ENCODE measurements around the gene SLC10A7. TPM values are rescaled to one million over a fixed set of nuclear protein-coding genes. Genes with fewer than 3 reads are reported as not detected.

The SLC10A7 gene
- total RNA-seq, 2 experiments from 2014 or later: 10.7 to 11.0 TPM

DNA sequence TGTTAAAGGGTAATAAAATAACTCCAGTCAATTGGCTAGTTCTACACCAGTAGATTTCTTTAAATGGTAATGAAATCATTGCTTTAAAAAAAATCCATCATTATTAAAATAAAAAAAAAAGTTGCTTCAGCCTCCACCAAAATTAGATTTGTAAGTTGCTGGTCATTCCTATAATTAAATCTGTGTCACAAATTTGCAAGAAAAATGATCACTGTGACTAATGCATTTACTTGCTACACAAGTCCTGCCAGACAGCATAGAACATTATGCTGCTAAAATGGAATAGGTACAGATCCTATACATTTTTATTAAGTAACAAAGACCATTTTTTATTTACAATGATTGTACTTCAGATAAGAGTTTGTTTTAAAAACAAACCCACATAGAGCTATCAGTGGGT, 85.8 kb downstream of the SLC10A7 start:
- ATAC-seq (no peak), DNase-seq (no peak)
- Mint-ChIP-seq H3K9me3 (no peaks in the 10 kb centered on the region), H3K27ac (no peak overlapping the region), H3K27me3 (no peaks in the 10 kb centered on the region), H3K4me1 (ENCODE audit: low read depth) (peaks cover 9% of the 10 kb centered on the region), H3K36me3 (ENCODE audit: low read depth) (peaks cover 1% of the 10 kb centered on the region), H3K4me3 (no peak overlapping the region)
- POLR2A ChIA-PET: interaction anchor here (1.2 kb wide), 1 partner anchor 17 kb away, joined by 4 read pairs; no protein-coding TSS in a partner anchor
- intact Hi-C loops (cut with micrococcal nuclease): no loop called here
- TF ChIP-seq CTCF (IDR thresholded peaks at IDR 0.05): no peak
- CTCF ChIA-PET: no interaction called here

GRCh38 chr4:146432065-146432464, 89.7 kb downstream of the SLC10A7 start:
- CTCF ChIA-PET: no interaction called here
- ATAC-seq: no peak
- H3K27me3 Mint-ChIP-seq: no peaks in the 10 kb centered on the region
- no peaks in the 10 kb centered on the region for H3K9me3 Mint-ChIP-seq
- no peak overlapping the region for H3K27ac Mint-ChIP-seq
- no peaks in the 10 kb centered on the region for H3K36me3 Mint-ChIP-seq (ENCODE audit: low read depth)
- H3K4me1 Mint-ChIP-seq (ENCODE audit: low read depth): no peaks in the 10 kb centered on the region
- intact Hi-C loops (cut with micrococcal nuclease): no loop called here
- no peak for DNase-seq
- H3K4me3 Mint-ChIP-seq: no peak overlapping the region
- POLR2A ChIA-PET: no interaction called here
- no peak for TF ChIP-seq CTCF (IDR thresholded peaks at IDR 0.05)

DNA sequence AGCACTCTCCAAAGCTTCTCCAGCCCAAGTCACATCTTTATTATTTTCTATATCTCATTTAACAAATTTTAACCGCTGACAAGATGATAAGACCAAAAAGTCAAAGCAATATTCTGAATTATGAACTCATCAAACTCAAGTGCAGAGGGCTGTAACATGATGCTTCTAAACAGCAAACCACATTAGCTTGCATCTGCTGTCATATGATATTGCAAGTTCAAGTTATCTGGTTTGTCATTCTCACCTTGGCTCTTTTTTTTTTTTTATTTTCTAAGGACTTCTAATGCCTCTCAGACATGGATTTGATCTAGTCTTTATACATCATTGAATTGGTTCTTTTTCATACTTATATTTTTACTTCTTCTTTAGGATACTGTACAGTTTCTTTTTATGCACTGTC, 93.4 kb downstream of the SLC10A7 start:
- H3K36me3 Mint-ChIP-seq (ENCODE audit: low read depth): peaks cover 1% of the 10 kb centered on the region
- no peaks in the 10 kb centered on the region for H3K4me1 Mint-ChIP-seq (ENCODE audit: low read depth)
- no peak for TF ChIP-seq CTCF (IDR thresholded peaks at IDR 0.05)
- H3K9me3 Mint-ChIP-seq: no peaks in the 10 kb centered on the region
- ATAC-seq (no peak), DNase-seq (no peak)
- intact Hi-C loops (cut with micrococcal nuclease): no loop called here
- no peak overlapping the region for H3K4me3 Mint-ChIP-seq
- ChIA-PET POLR2A (no interaction called here), CTCF (no interaction called here)
- H3K27ac Mint-ChIP-seq: no peak overlapping the region
- no peaks in the 10 kb centered on the region for H3K27me3 Mint-ChIP-seq

GRCh38 chr4:146417822-146418221, 103.9 kb downstream of the SLC10A7 start:
- ChIA-PET CTCF (interaction anchor here (0.9 kb wide), 1 partner anchor 9 kb away, joined by 3 read pairs; no protein-coding TSS in a partner anchor), POLR2A (no interaction called here)
- Mint-ChIP-seq H3K36me3 (ENCODE audit: low read depth) (no peaks in the 10 kb centered on the region), H3K9me3 (no peaks in the 10 kb centered on the region), H3K4me1 (ENCODE audit: low read depth) (no peaks in the 10 kb centered on the region), H3K4me3 (no peak overlapping the region), H3K27me3 (no peaks in the 10 kb centered on the region), H3K27ac (no peak overlapping the region)
- intact Hi-C loops (cut with micrococcal nuclease): no loop called here
- ATAC-seq (no peak), DNase-seq (no peak)
- TF ChIP-seq CTCF (IDR thresholded peaks at IDR 0.05): no peak

GRCh38 chr4:146415829-146416228, 105.9 kb downstream of the SLC10A7 start:
- H3K4me3 Mint-ChIP-seq: no peak overlapping the region
- H3K27ac Mint-ChIP-seq: no peak overlapping the region
- intact Hi-C loops (cut with micrococcal nuclease): no loop called here
- ChIA-PET CTCF (no interaction called here), POLR2A (no interaction called here)
- TF ChIP-seq CTCF (IDR thresholded peaks at IDR 0.05): no peak
- no peaks in the 10 kb centered on the region for H3K9me3 Mint-ChIP-seq
- no peak for ATAC-seq
- no peaks in the 10 kb centered on the region for H3K4me1 Mint-ChIP-seq (ENCODE audit: low read depth)
- no peak for DNase-seq
- H3K36me3 Mint-ChIP-seq (ENCODE audit: low read depth): no peaks in the 10 kb centered on the region
- H3K27me3 Mint-ChIP-seq: no peaks in the 10 kb centered on the region

All from activated CD8-positive, alpha-beta T cell treated with anti-CD3 and anti-CD28 coated beads for 36 hours (primary cell).